Osteoblast (primary cell): Measurements from ENCODE around the gene SPTB. TPM values are rescaled to one million over a fixed set of nuclear protein-coding genes. Genes with fewer than 3 reads are reported as not detected.

Experiments
- DNase-seq: peaks from one replicate; pipeline ENCODE4 v3.0.0; 2011; ENCODE audit warnings: low spot score, mixed read lengths; ENCODE audit not compliant: insufficient read length; ENCODE audit errors: missing footprints
- H2AFZ ChIP-seq: 2 replicates; pipeline ENCODE4 v1.6.0; 2011; ENCODE audit warnings: mild to moderate bottlenecking, low read length
- H3K27ac ChIP-seq: 2 replicates; pipeline ENCODE4 v1.5.1; 2011; ENCODE audit warnings: mild to moderate bottlenecking, low read depth, low read length, moderate library complexity
- H3K27me3 ChIP-seq: 2 replicates; pipeline ENCODE4 v1.6.0; 2012; ENCODE audit warnings: mild to moderate bottlenecking, control low read depth, inconsistent platforms, low read length, moderate library complexity; ENCODE audit not compliant: insufficient read depth
- H3K36me3 ChIP-seq: 2 replicates; pipeline ENCODE4 v1.5.1; 2011; ENCODE audit warnings: mild to moderate bottlenecking, low read length, control low read depth, moderate library complexity; ENCODE audit not compliant: insufficient read depth
- H3K4me1 ChIP-seq: 2 replicates; pipeline ENCODE4 v1.5.1; 2011; ENCODE audit warnings: mild to moderate bottlenecking, low read length, control low read depth, moderate library complexity; ENCODE audit not compliant: insufficient read depth
- H3K4me2 ChIP-seq: 2 replicates; pipeline ENCODE4 v1.6.0; 2011; ENCODE audit warnings: mild to moderate bottlenecking, low read length; ENCODE audit not compliant: insufficient read depth
- H3K4me3 ChIP-seq: fragments of 200-600 bp; sonication (generic); 3 replicates; pipeline ENCODE4 v1.5.1; 2012; ENCODE audit warnings: mild to moderate bottlenecking, low read length, inconsistent platforms; ENCODE audit not compliant: insufficient read depth
- H3K79me2 ChIP-seq: 2 replicates; pipeline ENCODE4 v1.6.0; 2012; ENCODE audit warnings: mild to moderate bottlenecking, low read length, control low read depth, inconsistent platforms; ENCODE audit not compliant: insufficient read depth
- H3K9me3 ChIP-seq: 2 replicates; pipeline ENCODE4 v1.5.1; 2011; ENCODE audit warnings: low read depth, low read length, control low read depth
- H4K20me1 ChIP-seq: 2 replicates; pipeline ENCODE4 v1.6.0; 2012; ENCODE audit warnings: mild to moderate bottlenecking, low read length, control low read depth; ENCODE audit not compliant: insufficient read depth
- CTCF ChIP-seq: IDR thresholded peaks from 2 replicates; pipeline ENCODE4 v1.5.1; 2011; ENCODE audit warnings: mild to moderate bottlenecking, low read depth, low read length, moderate library complexity; ENCODE audit errors: extremely low read depth
- total RNA-seq: library from RNA; depleted of rRNA; stranded (reverse); fragments of >200 nt; gene quantifications from 2 replicates; pipeline ENCODE4 v1.2.3, GENCODE V29; 2012

SPTB gene
- total RNA-seq, 1 donor: under 0.01 TPM

DNA sequence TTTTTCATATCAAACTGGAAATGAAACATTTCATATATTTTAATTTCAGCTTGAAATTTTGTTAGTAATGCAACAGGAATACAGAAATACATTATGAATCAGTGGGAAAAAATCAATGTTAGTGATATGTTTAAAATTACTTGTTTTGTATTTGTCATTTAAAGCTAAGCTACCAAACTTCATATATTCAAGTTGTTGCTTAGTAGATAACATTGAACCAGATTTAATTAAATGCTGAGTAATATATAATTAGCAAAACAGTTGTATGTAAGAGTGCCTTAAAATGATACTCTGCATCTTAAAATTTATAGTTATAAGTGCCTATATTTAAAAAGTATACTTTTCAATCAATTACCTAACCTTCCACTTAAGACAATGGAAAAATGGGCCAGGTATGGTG is 39.5 kb upstream of the SPTB start:
- peak overlapping the region; percentile 25 for H3K4me2 ChIP-seq
- no peaks in the 10 kb centered on the region for H3K27me3 ChIP-seq
- H3K4me3 ChIP-seq: no peak overlapping the region
- peaks cover 44% of the 10 kb centered on the region for H3K4me1 ChIP-seq
- peak overlapping the region; percentile 78 for H3K27ac ChIP-seq
- H3K9me3 ChIP-seq: no peaks in the 10 kb centered on the region
- H4K20me1 ChIP-seq: peaks cover 4% of the 10 kb centered on the region
- H3K36me3 ChIP-seq: peaks cover 7% of the 10 kb centered on the region
- no peak overlapping the region for H2AFZ ChIP-seq
- DNase-seq: peak; percentile 70
- H3K79me2 ChIP-seq: peaks cover 64% of the 10 kb centered on the region
- no peak for TF ChIP-seq CTCF

DNA sequence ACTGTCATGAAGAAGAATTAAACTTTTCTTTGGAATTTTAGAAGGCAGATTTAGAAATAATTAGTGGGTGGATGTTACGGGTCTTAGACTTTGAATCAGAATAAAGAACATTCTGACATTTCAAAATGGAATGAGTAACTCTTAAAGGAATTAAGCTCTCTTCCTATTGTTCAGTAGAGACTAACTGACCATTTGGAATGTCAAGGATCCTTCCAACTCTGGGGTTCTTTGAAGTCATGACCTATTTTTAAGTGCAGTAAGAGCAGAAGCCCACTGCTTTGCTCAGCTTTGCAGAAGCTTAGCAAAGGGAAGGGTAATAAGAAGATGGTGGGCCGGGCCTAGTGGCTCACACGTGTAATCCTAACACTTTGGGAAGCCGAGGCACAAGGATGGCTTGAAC is 38.5 kb upstream of the SPTB start:
- Histone ChIP-seq H3K36me3 (no peaks in the 10 kb centered on the region), H3K4me3 (no peak overlapping the region), H3K4me1 (peaks cover 46% of the 10 kb centered on the region), H4K20me1 (peaks cover 4% of the 10 kb centered on the region), H2AFZ (no peak overlapping the region), H3K27me3 (no peaks in the 10 kb centered on the region), H3K9me3 (no peaks in the 10 kb centered on the region), H3K4me2 (peak overlapping the region; percentile 30), H3K79me2 (peaks cover 58% of the 10 kb centered on the region), H3K27ac (peak overlapping the region; percentile 78)
- TF ChIP-seq CTCF: no peak
- DNase-seq: peak; percentile 55

- Histone ChIP-seq H3K27me3 (no peaks in the 10 kb centered on the region), H3K4me1 (peaks cover 46% of the 10 kb centered on the region), H3K36me3 (no peaks in the 10 kb centered on the region), H4K20me1 (peaks cover 4% of the 10 kb centered on the region), H2AFZ (no peak overlapping the region), H3K9me3 (no peaks in the 10 kb centered on the region), H3K4me2 (peak overlapping the region; percentile 92), H3K27ac (no peak overlapping the region), H3K79me2 (peaks cover 42% of the 10 kb centered on the region), H3K4me3 (peak overlapping the region; percentile 93)
- TF ChIP-seq CTCF: no peak
- DNase-seq: peak; percentile 21
Measured at GRCh38 chr14:64915797-64916196, 36.1 kb upstream of the SPTB start.

DNA sequence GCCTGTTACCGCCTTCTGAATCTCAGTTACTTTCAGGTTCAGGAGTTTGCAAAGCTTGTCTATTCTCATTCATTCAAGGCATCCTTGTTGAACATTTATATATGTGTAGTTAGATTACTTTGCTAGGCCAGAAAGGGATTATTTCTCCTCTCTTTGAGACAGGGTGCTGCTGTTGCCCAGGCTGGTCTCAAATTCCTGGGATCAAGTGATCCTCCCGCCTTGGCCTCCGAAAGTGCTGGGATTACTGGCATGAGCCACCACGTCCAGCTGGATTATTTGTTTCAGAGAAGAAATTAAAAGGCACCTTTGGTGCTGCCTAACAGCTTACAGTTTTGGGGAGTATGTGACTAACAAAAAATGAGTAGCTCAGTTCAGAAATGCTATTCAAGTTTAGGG is 35.3 kb upstream of the SPTB start:
- H3K27ac ChIP-seq: peak overlapping the region; percentile 93
- no peaks in the 10 kb centered on the region for H3K9me3 ChIP-seq
- peaks cover 40% of the 10 kb centered on the region for H3K4me1 ChIP-seq
- no peaks in the 10 kb centered on the region for H3K27me3 ChIP-seq
- H3K4me2 ChIP-seq: peak overlapping the region; percentile 92
- H3K36me3 ChIP-seq: no peaks in the 10 kb centered on the region
- peak overlapping the region; percentile 93 for H3K4me3 ChIP-seq
- peak overlapping the region; percentile 86 for H2AFZ ChIP-seq
- no peak for TF ChIP-seq CTCF
- peaks cover 35% of the 10 kb centered on the region for H3K79me2 ChIP-seq
- DNase-seq: peak; percentile 46
- H4K20me1 ChIP-seq: peaks cover 4% of the 10 kb centered on the region
